WTC11 (cell line): ENCODE results near the gene GINS1. TPM values are rescaled to one million over a fixed set of nuclear protein-coding genes. Genes with fewer than 3 reads are reported as not detected.

Source experiments
- ATAC-seq: fragments of 200-7000 bp; cut with Tn5 transposase; 2 replicates; pipeline ENCODE4 v1.10.0; 2021; ENCODE audit warnings: mild to moderate bottlenecking, moderate library complexity
- CTCF ChIA-PET: fragments of 300-600 bp; sonication (Branson Sonifier 250); formaldehyde crosslinking; loops from one replicate; lab custom pipeline; 2021; ENCODE audit warnings: antibody characterized with exemption; lab: Charles Lee
- POLR2A ChIA-PET: fragments of 350-600 bp; sonication (Branson Sonifier 250); formaldehyde crosslinking; loops from one replicate; lab custom pipeline; 2021; ENCODE audit warnings: antibody characterized with exemption; lab: Charles Lee
- DNase-seq: peaks from one replicate; pipeline ENCODE4 v3.0.0; 2021; ENCODE audit warnings: low spot score
- H3K27ac Mint-ChIP-seq: 2 replicates; pipeline ENCODE4 v1.8.0; 2021; ENCODE audit warnings: mixed read lengths
- H3K27me3 Mint-ChIP-seq: 2 replicates; pipeline ENCODE4 v1.8.0; 2021; ENCODE audit warnings: low read depth, mild to moderate bottlenecking, moderate library complexity, mixed read lengths
- H3K36me3 Mint-ChIP-seq: 2 replicates; pipeline ENCODE4 v1.8.0; 2021; ENCODE audit warnings: mixed read lengths
- H3K4me1 Mint-ChIP-seq: 2 replicates; pipeline ENCODE4 v1.8.0; 2022; ENCODE audit warnings: mixed read lengths
- H3K4me3 Mint-ChIP-seq: 2 replicates; pipeline ENCODE4 v1.8.0; 2021; ENCODE audit warnings: mild to moderate bottlenecking, moderate library complexity, mixed read lengths
- H3K9me3 Mint-ChIP-seq: 2 replicates; pipeline ENCODE4 v1.8.0; 2021; ENCODE audit warnings: mixed read lengths
- ARID4B ChIP-seq: sonication (generic); formaldehyde crosslinking; IDR thresholded peaks from 2 replicates; pipeline ENCODE4 v1.8.0; 2023; ENCODE audit warnings: missing genetic modification reagents, mild to moderate bottlenecking, borderline replicate concordance
- ATF1 ChIP-seq: sonication (generic); formaldehyde crosslinking; IDR thresholded peaks from 2 replicates; pipeline ENCODE4 v1.8.1; 2023; ENCODE audit warnings: mild to moderate bottlenecking, moderate library complexity, missing genetic modification reagents
- ATF2 ChIP-seq: sonication (generic); formaldehyde crosslinking; IDR thresholded peaks from 2 replicates; pipeline ENCODE4 v1.8.1; 2022; ENCODE audit warnings: low read depth, missing genetic modification reagents, borderline replicate concordance
- CREB1 ChIP-seq: sonication (generic); formaldehyde crosslinking; IDR thresholded peaks from 2 replicates; pipeline ENCODE4 v1.8.0; 2023; ENCODE audit warnings: mild to moderate bottlenecking, missing genetic modification reagents
- FOXK1 ChIP-seq: sonication (generic); formaldehyde crosslinking; IDR thresholded peaks from 2 replicates; pipeline ENCODE4 v1.8.0; 2022; ENCODE audit warnings: mild to moderate bottlenecking, moderate library complexity, missing genetic modification reagents
- GABPB1 ChIP-seq: sonication (generic); formaldehyde crosslinking; IDR thresholded peaks from 2 replicates; pipeline ENCODE4 v1.8.1; 2023; ENCODE audit warnings: mild to moderate bottlenecking, missing genetic modification reagents
- JAZF1 ChIP-seq: fragments of 250-450 bp; sonication (Bioruptor Pico); IDR thresholded peaks from 2 replicates; pipeline ENCODE4 v1.9.0; 2021; ENCODE audit warnings: moderate library complexity, mild to moderate bottlenecking, inconsistent platforms
- KAT7 ChIP-seq: sonication (generic); formaldehyde crosslinking; IDR thresholded peaks from 2 replicates; pipeline ENCODE4 v1.8.1; 2023; ENCODE audit warnings: missing genetic modification reagents, mild to moderate bottlenecking, borderline replicate concordance
- MAX ChIP-seq: sonication (generic); formaldehyde crosslinking; IDR thresholded peaks from 2 replicates; pipeline ENCODE4 v1.8.0; 2022; ENCODE audit warnings: mild to moderate bottlenecking, missing genetic modification reagents
- MXD4 ChIP-seq: fragments of 250-450 bp; sonication (Bioruptor Pico); IDR thresholded peaks from 2 replicates; pipeline ENCODE4 v1.8.0; 2021; ENCODE audit warnings: mild to moderate bottlenecking, moderate library complexity, borderline replicate concordance
- MYBL2 ChIP-seq: sonication (generic); formaldehyde crosslinking; IDR thresholded peaks from 2 replicates; pipeline ENCODE4 v1.8.1; 2023; ENCODE audit warnings: mild to moderate bottlenecking, moderate library complexity, missing genetic modification reagents
- NFE2L1 ChIP-seq: sonication (generic); formaldehyde crosslinking; IDR thresholded peaks from 2 replicates; pipeline ENCODE4 v1.8.1; 2023; ENCODE audit warnings: missing genetic modification reagents
- NR1H2 ChIP-seq: sonication (generic); formaldehyde crosslinking; IDR thresholded peaks from 2 replicates; pipeline ENCODE4 v1.9.0; 2021; ENCODE audit warnings: mild to moderate bottlenecking, moderate library complexity, missing genetic modification reagents
- NR3C1 ChIP-seq: sonication (generic); formaldehyde crosslinking; conservative IDR thresholded peaks from 2 replicates; pipeline ENCODE4 v1.8.1; 2023; ENCODE audit warnings: low read depth, mild to moderate bottlenecking, missing genetic modification reagents
- PREB ChIP-seq: sonication (generic); formaldehyde crosslinking; IDR thresholded peaks from 2 replicates; pipeline ENCODE4 v1.8.1; 2022; ENCODE audit warnings: mild to moderate bottlenecking, missing genetic modification reagents, moderate library complexity, borderline replicate concordance
- RORB ChIP-seq: fragments of 250-450 bp; sonication (Bioruptor Pico); IDR thresholded peaks from 2 replicates; pipeline ENCODE4 v1.9.0; 2021; ENCODE audit warnings: mild to moderate bottlenecking
- SMAD3 ChIP-seq: sonication (generic); formaldehyde crosslinking; IDR thresholded peaks from 2 replicates; pipeline ENCODE4 v1.8.0; 2022; ENCODE audit warnings: missing genetic modification reagents, mild to moderate bottlenecking, borderline replicate concordance
- SMAD4 ChIP-seq: sonication (generic); formaldehyde crosslinking; IDR thresholded peaks from 2 replicates; pipeline ENCODE4 v1.8.0; 2022; ENCODE audit warnings: mild to moderate bottlenecking, missing genetic modification reagents
- SOX15 ChIP-seq: fragments of 250-450 bp; sonication (Bioruptor Pico); IDR thresholded peaks from 2 replicates; pipeline ENCODE4 v1.9.0; 2021; ENCODE audit warnings: mild to moderate bottlenecking
- SP1 ChIP-seq: sonication (generic); formaldehyde crosslinking; conservative IDR thresholded peaks from 2 replicates; pipeline ENCODE4 v1.8.1; 2022; ENCODE audit warnings: missing genetic modification reagents
- ZNF121 ChIP-seq: sonication (generic); formaldehyde crosslinking; IDR thresholded peaks from 2 replicates; pipeline ENCODE4 v1.8.0; 2023; ENCODE audit warnings: missing genetic modification reagents
- ZNF416 ChIP-seq: fragments of 250-450 bp; sonication (Bioruptor Pico); IDR thresholded peaks from 2 replicates; pipeline ENCODE4 v1.9.0; 2021; ENCODE audit warnings: mild to moderate bottlenecking, inconsistent platforms
- ZNF671 ChIP-seq: fragments of 250-450 bp; sonication (Bioruptor Pico); IDR thresholded peaks from 2 replicates; pipeline ENCODE4 v1.8.0; 2021; ENCODE audit warnings: mild to moderate bottlenecking
- total RNA-seq: library from RNA; stranded (reverse); gene quantifications from 3 replicates; pipeline ENCODE4 v1.2.3, GENCODE V29; 2021
- TF ChIP-seq, protein P1 (sequence below): sonication (generic); formaldehyde crosslinking; IDR thresholded peaks from 2 replicates; pipeline ENCODE4 v1.8.1; 2023; ENCODE audit warnings: mild to moderate bottlenecking, missing genetic modification reagents, moderate library complexity

Gene GINS1
- total RNA-seq, 1 experiment from 2014 or later = 70.4 TPM

DNA sequence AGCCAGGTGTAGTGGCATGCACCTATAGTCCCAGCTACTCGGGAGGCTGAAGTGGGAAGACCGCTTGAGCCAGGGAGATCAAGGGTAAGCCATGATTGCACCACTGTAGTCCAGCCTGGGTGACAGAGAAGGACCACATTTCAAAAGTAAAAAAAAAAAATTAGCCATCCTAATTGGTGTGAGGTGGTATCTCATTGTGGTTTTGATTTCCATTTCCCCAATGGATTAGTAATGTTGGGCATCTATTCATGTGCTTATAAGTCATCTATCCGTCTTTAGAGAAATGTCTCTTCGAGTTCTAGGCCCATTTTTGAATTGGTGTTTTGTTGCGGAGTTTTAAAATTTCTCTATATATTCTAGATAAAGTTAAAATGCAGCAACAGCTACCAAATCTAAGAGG is 38.5 kb upstream of the GINS1 start:
- ChIA-PET POLR2A (no interaction called here), CTCF (interaction anchor here (0.6 kb wide), 1 partner anchor 67 kb away, joined by 3 read pairs; no protein-coding TSS in a partner anchor)
- H3K27me3 Mint-ChIP-seq = no peaks in the 10 kb centered on the region
- DNase-seq (no peak), ATAC-seq (no peak)
- peaks cover 47% of the 10 kb centered on the region for H3K36me3 Mint-ChIP-seq
- no peak overlapping the region for H3K4me3 Mint-ChIP-seq
- TF ChIP-seq PREB (CRISPR knock-in tag) (no peak), RORB (no peak), MXD4 (no peak), SP1 (no peak), GABPB1 (CRISPR knock-in tag) (no peak), JAZF1 (no peak), NR3C1 (CRISPR knock-in tag) (no peak), NR1H2 (CRISPR knock-in tag) (no peak), FOXK1 (CRISPR knock-in tag) (no peak), ZNF671 (no peak), SOX15 (CRISPR knock-in tag) (no peak), MAX (CRISPR knock-in tag) (no peak), SMAD3 (CRISPR knock-in tag) (no peak), KAT7 (CRISPR knock-in tag) (no peak), MYBL2 (CRISPR knock-in tag) (no peak), ATF2 (CRISPR knock-in tag) (no peak)
- no peak overlapping the region for H3K27ac Mint-ChIP-seq
- H3K9me3 Mint-ChIP-seq = peaks cover 23% of the 10 kb centered on the region
- peaks cover 33% of the 10 kb centered on the region for H3K4me1 Mint-ChIP-seq

DNA sequence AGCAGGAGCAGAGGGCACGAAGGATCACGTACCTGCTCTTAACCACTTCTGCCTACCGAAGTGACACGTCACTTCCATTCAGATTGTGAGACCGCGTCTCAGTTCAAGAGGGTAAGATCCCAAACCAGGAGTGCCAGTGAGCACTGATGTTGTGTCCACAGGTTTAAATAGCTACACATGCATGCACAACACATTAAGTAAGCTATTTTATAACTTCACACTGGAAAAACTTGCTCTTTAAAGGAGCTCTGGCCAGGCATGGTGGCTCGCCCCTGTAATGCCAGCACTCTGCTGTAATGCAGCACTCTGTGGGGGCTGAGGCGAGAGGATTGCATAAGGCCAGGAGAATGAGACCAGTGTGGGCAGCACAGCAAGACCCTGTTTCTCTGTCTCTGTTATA is 37.9 kb upstream of the GINS1 start:
- ChIA-PET POLR2A (no interaction called here), CTCF (no interaction called here)
- TF ChIP-seq ATF1 (CRISPR knock-in tag) (no peak), ZNF121 (peak; percentile 53; the same call in 1 of the 2 replicates)
- Mint-ChIP-seq H3K27me3 (no peaks in the 10 kb centered on the region), H3K9me3 (peaks cover 17% of the 10 kb centered on the region), H3K4me3 (no peak overlapping the region), H3K4me1 (peaks cover 28% of the 10 kb centered on the region), H3K27ac (peak overlapping the region; percentile 82; the same call in 1 of the 2 replicates), H3K36me3 (peaks cover 46% of the 10 kb centered on the region)
- no peak for ATAC-seq
- DNase-seq = no peak

GRCh38 chr20:25369971-25370370 is 37.5 kb upstream of the GINS1 start:
- peaks cover 46% of the 10 kb centered on the region for H3K36me3 Mint-ChIP-seq
- POLR2A ChIA-PET = no interaction called here
- no peak for ATAC-seq
- H3K27ac Mint-ChIP-seq = no peak overlapping the region
- CTCF ChIA-PET = no interaction called here
- no peak for DNase-seq
- peaks cover 13% of the 10 kb centered on the region for H3K9me3 Mint-ChIP-seq
- peaks cover 24% of the 10 kb centered on the region for H3K4me1 Mint-ChIP-seq
- no peak overlapping the region for H3K4me3 Mint-ChIP-seq
- H3K27me3 Mint-ChIP-seq = no peaks in the 10 kb centered on the region
- TF ChIP-seq CREB1 (CRISPR knock-in tag) = no peak
- no peak for TF ChIP-seq ARID4B (CRISPR knock-in tag)
- no peak for TF ChIP-seq ZNF416
- no peak for TF ChIP-seq ATF2 (CRISPR knock-in tag)
- TF ChIP-seq NFE2L1 (CRISPR knock-in tag) = no peak
- TF ChIP-seq MAX (CRISPR knock-in tag) = no peak
- TF ChIP-seq, protein P1, sequence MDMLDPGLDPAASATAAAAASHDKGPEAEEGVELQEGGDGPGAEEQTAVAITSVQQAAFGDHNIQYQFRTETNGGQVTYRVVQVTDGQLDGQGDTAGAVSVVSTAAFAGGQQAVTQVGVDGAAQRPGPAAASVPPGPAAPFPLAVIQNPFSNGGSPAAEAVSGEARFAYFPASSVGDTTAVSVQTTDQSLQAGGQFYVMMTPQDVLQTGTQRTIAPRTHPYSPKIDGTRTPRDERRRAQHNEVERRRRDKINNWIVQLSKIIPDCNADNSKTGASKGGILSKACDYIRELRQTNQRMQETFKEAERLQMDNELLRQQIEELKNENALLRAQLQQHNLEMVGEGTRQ = no peak
- no peak for TF ChIP-seq NR1H2 (CRISPR knock-in tag)
- no peak for TF ChIP-seq SMAD4 (CRISPR knock-in tag)
- TF ChIP-seq SP1 = no peak
